Gastrocnemius medialis (tissue), 4 donors: Measurements from ENCODE around the gene DHRS3. TPM values are rescaled to one million over a fixed set of nuclear protein-coding genes. Genes with fewer than 3 reads are reported as not detected.
"Not testable (repeated sequence)": the region's sequence is repeated elsewhere in the genome, so short reads cannot be mapped to it uniquely, and the experiment has no call there.

ENCODE experiments used
- ATAC-seq, 2 donors: fragments of 150-250 bp; one replicate each; pipeline ENCODE4 v1.9.1; 2016
- DNase-seq, 2 donors: peaks; one replicate each; pipeline ENCODE4 v3.0.0-alpha.2; 2019
- H3K27ac ChIP-seq, 4 donors: fragments of 200-600 bp; sonication (generic); 1 replicate in 1 of 4; 2 replicates in 3 of 4; pipeline ENCODE4 v1.5.1; 2016 to 2018; ENCODE audit warnings: mild to moderate bottlenecking in 2 of 4, moderate library complexity in 1 of 4
- H3K27me3 ChIP-seq, 3 donors: fragments of 200-600 bp; sonication (generic) in 2 of 3; 1 replicate in 1 of 3; 2 replicates in 2 of 3; pipeline versions ENCODE4 v1.5.1 to v1.6.0; 2016 to 2019; ENCODE audit warnings: mild to moderate bottlenecking in 1 of 3, moderate library complexity in 1 of 3
- H3K36me3 ChIP-seq, 2 donors: fragments of 200-600 bp; sonication (generic) in 1 of 2; one replicate each; pipeline ENCODE4 v1.5.1; 2017 to 2018
- H3K4me1 ChIP-seq, 2 donors: fragments of 200-600 bp; sonication (generic) in 1 of 2; one replicate each; pipeline ENCODE4 v1.5.1; 2016 to 2017; ENCODE audit warnings: mild to moderate bottlenecking in 2 of 2
- H3K4me3 ChIP-seq, 4 donors: fragments of 200-600 bp; sonication (generic) in 3 of 4; 1 replicate in 1 of 4; 2 replicates in 3 of 4; pipeline ENCODE4 v1.5.1; 2016 to 2019; ENCODE audit warnings: mild to moderate bottlenecking in 2 of 4
- H3K9me3 ChIP-seq, 3 donors: fragments of 200-600 bp; sonication (generic) in 2 of 3; 1 replicate in 1 of 3; 2 replicates in 2 of 3; pipeline ENCODE4 v1.5.1; 2016 to 2019
- POLR2A ChIP-seq, 2 donors: fragments of 450-650 bp; IDR thresholded peaks; one replicate each; pipeline ENCODE4 v1.6.1; 2017; ENCODE audit warnings: antibody characterized with exemption in 2 of 2, mild to moderate bottlenecking in 2 of 2, moderate library complexity in 2 of 2
- in situ Hi-C, 4 donors: fragments of 200-750 bp; cut with MboI; loops; one replicate each; pipeline versions ENCODE4 v1.15.0 to v1.8.0; 2017; ENCODE audit warnings: low sequenced_read_pairs in 4 of 4
- intact Hi-C: fragments of 100-400 bp; cut with DNase I; formaldehyde crosslinking; loops from one replicate; pipeline ENCODE4 v1.15.1; 2023; ENCODE audit warnings: low total_unique reads
- total RNA-seq, 4 donors: library from RNA; depleted of rRNA; stranded (reverse); fragments of >200 nt; gene quantifications; one replicate each; pipeline versions ENCODE4 v1.1.0 to v1.2.3, GENCODE V29; 2016
- TF ChIP-seq, protein P1 (sequence below), 5 experiments: fragments of 450-650 bp in 3 of 5; fragments of 200-600 bp in 2 of 5; sonication (generic) in 2 of 5; IDR thresholded peaks in 4 of 5; conservative IDR thresholded peaks in 1 of 5; 1 replicate in 4 of 5; 2 replicates in 1 of 5; pipeline ENCODE4 v1.5.1; 2016 to 2019; ENCODE audit warnings: antibody characterized with exemption in 5 of 5, mild to moderate bottlenecking in 3 of 5, moderate library complexity in 3 of 5

Gene DHRS3
- total RNA-seq, 4 donors from 2014 or later = 28.5 to 108 (median 67.0) TPM

DNA sequence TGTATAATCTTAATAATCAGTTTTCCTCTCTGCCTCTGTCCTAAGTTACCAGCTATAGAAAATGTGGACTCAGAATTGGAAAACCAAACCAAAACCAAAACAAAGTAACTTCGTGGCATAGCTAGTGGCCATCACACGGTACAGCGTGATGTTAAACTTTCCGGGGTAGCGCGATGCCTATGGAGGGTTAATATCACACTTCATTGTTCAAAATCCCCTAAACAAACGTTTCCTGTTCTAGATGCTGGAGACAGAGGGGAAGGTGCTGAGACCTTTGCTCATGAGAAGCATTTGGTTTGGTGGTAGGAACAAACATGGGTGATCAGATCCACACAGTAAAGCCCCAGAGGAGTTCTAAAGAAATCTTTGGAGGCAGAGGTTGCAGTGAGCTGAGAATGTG is 30.7 kb upstream of the DHRS3 start:
- in situ Hi-C loops (loop anchor here in 1 of 4 donors (25.0 kb wide), 1 partner anchor 536 kb away; no protein-coding TSS in a partner anchor), intact Hi-C loops (no loop called here)
- Histone ChIP-seq H3K36me3 (no peaks in the 10 kb centered on the region), H3K27ac (no peak overlapping the region), H3K4me3 (no peak overlapping the region), H3K27me3 (no peaks in the 10 kb centered on the region), H3K9me3 (no peaks in the 10 kb centered on the region), H3K4me1 (no peaks in the 10 kb centered on the region)
- DNase-seq (no peak), ATAC-seq (no peak)
- no peak for TF ChIP-seq POLR2A (IDR thresholded peaks at IDR 0.05)
- TF ChIP-seq, protein P1, sequence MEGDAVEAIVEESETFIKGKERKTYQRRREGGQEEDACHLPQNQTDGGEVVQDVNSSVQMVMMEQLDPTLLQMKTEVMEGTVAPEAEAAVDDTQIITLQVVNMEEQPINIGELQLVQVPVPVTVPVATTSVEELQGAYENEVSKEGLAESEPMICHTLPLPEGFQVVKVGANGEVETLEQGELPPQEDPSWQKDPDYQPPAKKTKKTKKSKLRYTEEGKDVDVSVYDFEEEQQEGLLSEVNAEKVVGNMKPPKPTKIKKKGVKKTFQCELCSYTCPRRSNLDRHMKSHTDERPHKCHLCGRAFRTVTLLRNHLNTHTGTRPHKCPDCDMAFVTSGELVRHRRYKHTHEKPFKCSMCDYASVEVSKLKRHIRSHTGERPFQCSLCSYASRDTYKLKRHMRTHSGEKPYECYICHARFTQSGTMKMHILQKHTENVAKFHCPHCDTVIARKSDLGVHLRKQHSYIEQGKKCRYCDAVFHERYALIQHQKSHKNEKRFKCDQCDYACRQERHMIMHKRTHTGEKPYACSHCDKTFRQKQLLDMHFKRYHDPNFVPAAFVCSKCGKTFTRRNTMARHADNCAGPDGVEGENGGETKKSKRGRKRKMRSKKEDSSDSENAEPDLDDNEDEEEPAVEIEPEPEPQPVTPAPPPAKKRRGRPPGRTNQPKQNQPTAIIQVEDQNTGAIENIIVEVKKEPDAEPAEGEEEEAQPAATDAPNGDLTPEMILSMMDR (IDR thresholded peaks at IDR 0.05 in 4 of 5, conservative IDR thresholded peaks at IDR 0.05 in 1 of 5) = no peak

DNA sequence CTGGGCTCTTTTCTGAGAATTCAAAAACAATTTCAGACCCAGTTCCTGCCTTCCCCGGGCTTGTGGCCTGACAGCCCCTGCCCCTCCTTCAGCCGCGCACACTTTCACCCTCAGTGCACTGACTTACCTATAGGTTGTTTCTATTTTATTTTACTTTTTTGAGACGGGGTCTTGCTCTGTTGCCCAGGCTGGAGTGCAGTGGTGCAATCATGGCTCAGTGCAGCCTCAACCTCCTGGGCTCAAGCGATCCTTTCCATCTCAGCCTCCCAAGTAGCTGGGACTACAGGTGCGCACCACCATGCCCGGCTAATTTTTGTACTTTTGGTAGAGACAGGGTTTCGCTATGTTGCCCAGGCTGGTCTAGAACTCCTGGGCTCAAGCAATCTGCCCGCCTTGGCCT is 27.4 kb upstream of the DHRS3 start:
- H3K27me3 ChIP-seq, ATAC-seq, H3K27ac ChIP-seq, DNase-seq, H3K36me3 ChIP-seq, intact Hi-C loops, H3K4me1 ChIP-seq, H3K9me3 ChIP-seq, H3K4me3 ChIP-seq: not testable (repeated sequence)
- in situ Hi-C loops = loop anchor here in 1 of 4 donors (25.0 kb wide), 1 partner anchor 533 kb away; no protein-coding TSS in a partner anchor

DNA sequence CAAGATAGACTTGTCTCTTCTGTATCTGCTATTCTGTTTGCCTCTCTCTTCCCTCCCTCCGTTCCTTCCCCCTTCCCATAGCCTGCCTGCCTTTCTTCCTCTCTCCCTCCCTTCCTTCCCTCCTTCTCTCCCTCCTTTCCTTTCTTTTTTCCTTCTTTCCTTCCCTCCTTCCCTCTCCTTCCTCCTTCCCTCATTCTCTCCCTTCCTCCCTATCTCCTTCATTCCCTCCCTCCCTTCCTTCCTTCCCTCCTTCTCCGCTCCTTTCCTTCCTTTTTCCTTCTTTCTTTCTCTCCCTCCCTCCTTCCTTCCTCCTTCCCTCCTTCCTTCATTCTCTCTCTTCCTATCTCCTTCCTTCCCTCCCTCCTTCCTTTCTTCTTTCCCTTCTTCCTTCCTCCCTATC is 26.8 kb upstream of the DHRS3 start:
- Histone ChIP-seq H3K4me3 (no peak overlapping the region), H3K27ac (no peak overlapping the region), H3K27me3 (no peaks in the 10 kb centered on the region), H3K36me3 (no peaks in the 10 kb centered on the region), H3K9me3 (peaks cover 0 to 12% (median 0%) of the 10 kb centered on the region in 3 donors), H3K4me1 (no peaks in the 10 kb centered on the region)
- DNase-seq (no peak), ATAC-seq (no peak)
- intact Hi-C loops (no loop called here), in situ Hi-C loops (loop anchor here in 1 of 4 donors (25.0 kb wide), 1 partner anchor 533 kb away; no protein-coding TSS in a partner anchor)
- TF ChIP-seq, protein P1 (IDR thresholded peaks at IDR 0.05 in 4 of 5, conservative IDR thresholded peaks at IDR 0.05 in 1 of 5) = no peak
- TF ChIP-seq POLR2A (IDR thresholded peaks at IDR 0.05) = no peak

DNA sequence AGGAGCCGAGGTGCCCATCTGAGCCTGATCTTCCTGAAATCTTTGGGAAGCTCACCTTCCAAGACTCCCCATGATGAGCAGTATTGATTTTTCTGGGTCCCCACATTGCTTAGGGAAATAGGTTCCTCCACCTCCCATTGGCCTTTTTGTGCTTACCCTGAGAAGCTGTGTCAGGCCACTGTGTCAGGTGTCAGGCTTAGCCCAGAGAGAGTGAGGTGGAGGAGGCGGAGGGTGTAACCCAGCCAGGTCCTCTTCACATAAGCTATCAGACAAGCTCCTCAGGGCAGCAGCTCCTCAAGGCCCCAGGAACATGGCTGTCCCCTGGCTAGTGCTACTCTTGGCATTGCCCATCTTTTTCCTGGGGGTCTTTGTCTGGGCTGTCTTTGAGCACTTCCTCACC is 26.2 kb upstream of the DHRS3 start:
- DNase-seq (no peak), ATAC-seq (no peak)
- TF ChIP-seq, protein P1 (IDR thresholded peaks at IDR 0.05 in 4 of 5, conservative IDR thresholded peaks at IDR 0.05 in 1 of 5) = no peak
- TF ChIP-seq POLR2A (IDR thresholded peaks at IDR 0.05) = no peak
- H3K36me3 ChIP-seq = no peaks in the 10 kb centered on the region
- intact Hi-C loops (no loop called here), in situ Hi-C loops (loop anchor here in 1 of 4 donors (25.0 kb wide), 1 partner anchor 532 kb away; no protein-coding TSS in a partner anchor)
- H3K9me3 ChIP-seq = peaks cover 0 to 18% (median 0%) of the 10 kb centered on the region in 3 donors
- no peak overlapping the region for H3K4me3 ChIP-seq
- no peaks in the 10 kb centered on the region for H3K4me1 ChIP-seq
- no peaks in the 10 kb centered on the region for H3K27me3 ChIP-seq
- H3K27ac ChIP-seq = no peak overlapping the region

DNA sequence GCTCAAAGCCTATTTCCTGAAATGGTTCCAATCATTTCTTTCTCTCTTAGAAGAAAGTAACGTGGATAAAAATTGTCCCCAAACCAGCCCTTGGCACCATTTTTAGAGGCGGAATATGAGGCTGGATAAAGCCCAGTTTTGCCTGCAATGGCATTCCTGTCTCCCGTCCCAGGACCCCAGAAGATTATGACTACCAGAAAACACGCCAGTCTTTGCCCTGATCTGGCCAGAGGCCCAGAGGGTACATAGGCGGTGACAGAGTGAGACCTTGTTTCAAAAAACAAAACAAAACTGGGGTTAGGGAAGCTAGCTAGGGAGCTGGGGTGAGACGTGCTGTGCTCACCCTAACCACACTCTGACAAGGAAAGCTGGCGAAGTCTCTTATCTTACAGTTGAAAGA is 25.8 kb upstream of the DHRS3 start, which contains the start of gene AADACL4:
TSS of gene AADACL4 (plus strand) at position 301 of the 400 bp plus-strand sequence. CDS start 462 bp downstream, outside the sequence.
- TF ChIP-seq, protein P1 (IDR thresholded peaks at IDR 0.05 in 4 of 5, conservative IDR thresholded peaks at IDR 0.05 in 1 of 5) = no peak
- no peak for TF ChIP-seq POLR2A (IDR thresholded peaks at IDR 0.05)
- Histone ChIP-seq H3K4me3 (no peak within 1 kb of the TSS), H3K27me3 (no peaks in the 10 kb centered on the region), H3K27ac (no peak within 1 kb of the TSS), H3K36me3 (no peaks in the 10 kb centered on the region), H3K4me1 (no peaks in the 10 kb centered on the region), H3K9me3 (peaks cover 0 to 20% (median 0%) of the 10 kb centered on the region in 3 donors)
- in situ Hi-C loops = loop anchor here in 1 of 4 donors (25.0 kb wide), 1 partner anchor 531 kb away; no protein-coding TSS in a partner anchor
- intact Hi-C loops = no loop called here
- ATAC-seq (no peak), DNase-seq (no peak)
